ENCODE data around the gene PECR.
A peak's percentile ranks its signal among the peaks of the same experiment; 100 is the strongest.
"Not testable (repeated sequence)": the region's sequence is repeated elsewhere in the genome, so short reads cannot be mapped to it uniquely, and the experiment has no call there.

The PECR gene

GRCh38 chr2:216103213-216103612 is 21.6 kb upstream of the PECR start:
- DNase-seq, result no peak

GRCh38 chr2:216101109-216101508 is 19.5 kb upstream of the PECR start:
- no peak for DNase-seq

- no peak for DNase-seq
Measured at GRCh38 chr2:216098421-216099334, 17.1 kb upstream of the PECR start.

GRCh38 chr2:216094701-216095100 is 13.1 kb upstream of the PECR start:
- no peak for DNase-seq

GRCh38 chr2:216092646-216093045 is 11.0 kb upstream of the PECR start:
- DNase-seq, result no peak

GRCh38 chr2:216090369-216090786 is 8.8 kb upstream of the PECR start:
- no peak for DNase-seq

- no peak for DNase-seq
Measured at GRCh38 chr2:216086207-216086893, 4.7 kb upstream of the PECR start.

GRCh38 chr2:216084547-216084946 is 2.9 kb upstream of the PECR start:
- DNase-seq, result peak; percentile 57

- peak; percentile 89 for DNase-seq
Measured at GRCh38 chr2:216083464-216084281, 2.1 kb upstream of the PECR start.

GRCh38 chr2:216082805-216083204 is 1.2 kb upstream of the PECR start:
- DNase-seq, result peak; percentile 73

- peak; percentile 63 for DNase-seq
Measured at GRCh38 chr2:216082117-216082711, 605 bp upstream of the PECR start.

- DNase-seq, result no peak
Measured at GRCh38 chr2:216081012-216081411, 597 bp downstream of the PECR start.

- DNase-seq, result not testable (repeated sequence)
Measured at GRCh38 chr2:216080048-216080447, 1.6 kb downstream of the PECR start.

GRCh38 chr2:216078776-216079175 is 2.8 kb downstream of the PECR start:
- no peak for DNase-seq

- DNase-seq, result no peak
Measured at GRCh38 chr2:216075510-216076485, 5.8 kb downstream of the PECR start.

- no peak for DNase-seq
Measured at GRCh38 chr2:216074794-216075193, 6.8 kb downstream of the PECR start.

- DNase-seq, result no peak
Measured at GRCh38 chr2:216074380-216074779, 7.2 kb downstream of the PECR start.

- no peak for DNase-seq
Measured at GRCh38 chr2:216073773-216074172, 7.8 kb downstream of the PECR start.

- DNase-seq, result no peak
Measured at GRCh38 chr2:216072473-216072872, 9.1 kb downstream of the PECR start.

GRCh38 chr2:216071111-216071851 is 10.3 kb downstream of the PECR start:
- peak; percentile 35 for DNase-seq

GRCh38 chr2:216070195-216070594 is 11.4 kb downstream of the PECR start:
- DNase-seq, result no peak
